HepG2 (cell line): ENCODE data around the gene NUP58. TPM values are rescaled to one million over a fixed set of nuclear protein-coding genes. Genes with fewer than 3 reads are reported as not detected.

Experiments
- ATAC-seq: fragments of 200-7000 bp; cut with Tn5 transposase; 3 replicates; pipeline ENCODE4 v1.9.1; 2020; ENCODE audit warnings: mild to moderate bottlenecking, moderate library complexity
- BruUV-seq: library from RNA; stranded (reverse); fragments of 400-500 nt; replicated peaks from 2 replicates; lab custom pipeline; 2021; lab: Mats Ljungman, UMichigan
- CTCF ChIA-PET: fragments of 300-600 bp; formaldehyde crosslinking; extraction: SDS; loops from one replicate; lab custom pipeline; 2021; ENCODE audit warnings: low total read pairs, inconsistent platforms, low intra/inter-chr PET ratio; lab: Yijun Ruan, JAX
- POLR2A ChIA-PET: fragments of 350-600 bp; sonication (Branson Sonifier 250); formaldehyde crosslinking; loops from one replicate; lab custom pipeline; 2020; ENCODE audit warnings: antibody characterized with exemption, inconsistent platforms; lab: Yijun Ruan, JAX
- DNase-seq: peaks from one replicate; pipeline ENCODE4 v3.0.0-alpha.2; 2015; ENCODE audit warnings: low spot score
- FAIRE-seq: peaks from 3 replicates; lab custom pipeline; 2011; peaks lifted over from hg19 to GRCh38; lab: Jason Lieb, UNC
- H2AFZ ChIP-seq: one replicate; pipeline ENCODE4 v1.6.1; 2011; ENCODE audit warnings: low read length, inconsistent platforms
- H3K27ac ChIP-seq: fragments of 300-600 bp; 3 replicates; pipeline ENCODE4 v1.8.0; 2011; ENCODE audit warnings: mixed run types, mild to moderate bottlenecking, mixed read lengths, low read length, inconsistent platforms; ENCODE audit not compliant: insufficient read depth; ENCODE audit errors: extremely low read length
- H3K27me3 ChIP-seq, 2 experiments: fragments of 200-600 bp in 1 of 2; 2 replicates in 1 of 2; 3 replicates in 1 of 2; pipeline versions ENCODE4 v1.6.0 to v1.8.0; 2011; ENCODE audit warnings: low read length in 2 of 2, mild to moderate bottlenecking in 2 of 2, moderate library complexity in 2 of 2, inconsistent platforms in 1 of 2; ENCODE audit not compliant: insufficient read depth in 2 of 2, control insufficient read depth in 1 of 2
- H3K36me3 ChIP-seq, 2 experiments: fragments of 200-600 bp in 1 of 2; replicated peaks in 1 of 2; 2 replicates in 1 of 2; 3 replicates in 1 of 2; pipeline versions ENCODE4 v1.5.1 to v1.8.0; 2011; ENCODE audit warnings: low read length in 2 of 2, inconsistent platforms in 1 of 2; ENCODE audit not compliant: insufficient read depth in 2 of 2, control insufficient read depth in 1 of 2
- H3K4me1 ChIP-seq: 2 replicates; pipeline ENCODE4 v1.5.1; 2012; ENCODE audit warnings: low read length, inconsistent platforms; ENCODE audit not compliant: insufficient read depth
- H3K4me2 ChIP-seq: 2 replicates; pipeline ENCODE4 v1.6.0; 2011; ENCODE audit warnings: low read depth, low read length, inconsistent platforms
- H3K4me3 ChIP-seq, 3 experiments: fragments of 200-600 bp in 1 of 3; sonication (generic), shearing (Covaris generic) in 1 of 3; replicated peaks in 1 of 3; 2 replicates each; pipeline ENCODE4 v1.5.1; 2011 to 2016; ENCODE audit warnings: low read length in 3 of 3, inconsistent platforms in 2 of 3, low read depth in 2 of 3, mild to moderate bottlenecking in 2 of 3, control low read depth in 1 of 3, mixed read lengths in 1 of 3; ENCODE audit not compliant: insufficient read depth in 1 of 3
- H3K79me2 ChIP-seq: one replicate; pipeline ENCODE4 v1.6.1; 2011; ENCODE audit warnings: low read length, inconsistent platforms; ENCODE audit not compliant: insufficient read depth
- H3K9ac ChIP-seq: 2 replicates; pipeline ENCODE4 v1.6.0; 2011; ENCODE audit warnings: mild to moderate bottlenecking, low read depth, low read length, inconsistent platforms; ENCODE audit not compliant: insufficient read depth
- H3K9me3 ChIP-seq: 2 replicates; pipeline ENCODE4 v1.5.1; 2012; ENCODE audit warnings: mild to moderate bottlenecking, low read length
- H4K20me1 ChIP-seq: 2 replicates; pipeline ENCODE4 v1.6.0; 2011; ENCODE audit warnings: inconsistent platforms, mild to moderate bottlenecking, low read length, moderate library complexity; ENCODE audit not compliant: insufficient read depth
- ATM ChIP-seq: fragments of 450-650 bp; IDR thresholded peaks from 2 replicates; pipeline ENCODE4 v1.7.1; 2017; ENCODE audit warnings: mild to moderate bottlenecking, borderline replicate concordance
- GATAD2A ChIP-seq: IDR thresholded peaks from 2 replicates; pipeline ENCODE4 v1.6.1; 2016
- MAFG ChIP-seq: sonication (generic); formaldehyde crosslinking; IDR thresholded peaks from 2 replicates; pipeline ENCODE4 v1.5.1; 2020; ENCODE audit warnings: mild to moderate bottlenecking, missing genetic modification reagents
- NAIF1 ChIP-seq: sonication (generic); formaldehyde crosslinking; IDR thresholded peaks from 2 replicates; pipeline ENCODE4 v1.5.0; 2020; ENCODE audit warnings: mild to moderate bottlenecking, missing genetic modification reagents, borderline replicate concordance
- NFE2L1 ChIP-seq: sonication (generic); formaldehyde crosslinking; IDR thresholded peaks from 2 replicates; pipeline ENCODE4 v1.4.0; 2020; ENCODE audit warnings: missing genetic modification reagents, mild to moderate bottlenecking, borderline replicate concordance
- ZC3H13 ChIP-seq: sonication (generic); formaldehyde crosslinking; IDR thresholded peaks from 2 replicates; pipeline ENCODE4 v1.8.1; 2023; ENCODE audit warnings: mild to moderate bottlenecking, missing genetic modification reagents, moderate library complexity
- ZNF10 ChIP-seq: sonication (generic); formaldehyde crosslinking; IDR thresholded peaks from 2 replicates; pipeline ENCODE4 v1.4.0; 2020; ENCODE audit warnings: mild to moderate bottlenecking, low read depth, missing genetic modification reagents, borderline replicate concordance
- ZNF124 ChIP-seq: sonication (generic); formaldehyde crosslinking; IDR thresholded peaks from 2 replicates; pipeline ENCODE4 v1.4.0; 2020; ENCODE audit warnings: missing genetic modification reagents
- ZNF205 ChIP-seq: IDR thresholded peaks from 2 replicates; pipeline ENCODE4 v1.6.1; 2018; ENCODE audit warnings: missing biosample characterization, missing genetic modification reagents
- ZNF253 ChIP-seq: sonication (generic); formaldehyde crosslinking; IDR thresholded peaks from 2 replicates; pipeline ENCODE4 v1.8.0; 2022; ENCODE audit warnings: mild to moderate bottlenecking, missing genetic modification reagents, borderline replicate concordance
- ZNF383 ChIP-seq: sonication (generic); formaldehyde crosslinking; IDR thresholded peaks from 2 replicates; pipeline ENCODE4 v1.4.0; 2020; ENCODE audit warnings: missing genetic modification reagents, mild to moderate bottlenecking, borderline replicate concordance
- ZNF841 ChIP-seq: sonication (generic); formaldehyde crosslinking; IDR thresholded peaks from 2 replicates; pipeline ENCODE4 v1.8.1; 2023; ENCODE audit warnings: missing genetic modification reagents, borderline replicate concordance
- WGBS: methylation state at CpG from one replicate; pipeline ENCODE4 v1.1.6; 2017; ENCODE audit warnings: low lambda C conversion rate; 5-methylcytosine and 5-hydroxymethylcytosine counted together
- in situ Hi-C: cut with HindIII; loops from 2 replicates; pipeline ENCODE4 v1.10.0; 2017; ENCODE audit warnings: low pct_unique_long_range_greater_than_20kb; ENCODE audit not compliant: extremely low pct_ligation_motif_present
- intact Hi-C: fragments of 100-400 bp; cut with micrococcal nuclease; formaldehyde crosslinking; loops from one replicate; pipeline ENCODE4 v1.10.0; 2022; ENCODE audit not compliant: unreplicated experiment
- polyA plus RNA-seq, 8 experiments: library from polyadenylated mRNA; depleted of rRNA in 3 of 8; stranded (reverse) in 7 of 8; unstranded in 1 of 8; fragments of >200 nt; fragmentation: Illumina TruSeq in 4 of 8; extraction: Trizol in 4 of 8; gene quantifications; 2 replicates each; pipeline versions ENCODE4 v1.2.1 to v1.2.3, GENCODE V29; 2011 to 2016; ENCODE audit warnings: low read depth in 4 of 8, missing spikeins in 1 of 8, mixed read lengths in 1 of 8; ENCODE audit not compliant: insufficient read depth in 1 of 8
- total RNA-seq, 5 experiments: library from RNA; depleted of rRNA; stranded (reverse); fragments of >200 nt; fragmentation: Illumina TruSeq; extraction: Trizol; gene quantifications; 2 replicates each; pipeline ENCODE4 v1.2.3, GENCODE V29; 2016; ENCODE audit warnings: low read depth in 1 of 5
- TF ChIP-seq, protein P1 (sequence below): IDR thresholded peaks from 2 replicates; pipeline ENCODE4 v1.6.1; 2016
- TF ChIP-seq, protein P2 (sequence below): sonication (generic); formaldehyde crosslinking; IDR thresholded peaks from 2 replicates; pipeline ENCODE4 v1.4.0; 2020; ENCODE audit warnings: missing genetic modification reagents
- TF ChIP-seq, protein P3 (sequence below): sonication (generic); IDR thresholded peaks from 2 replicates; pipeline ENCODE4 v1.6.1; 2016; ENCODE audit warnings: low read depth, borderline replicate concordance
- TF ChIP-seq, protein P4 (sequence below): sonication (generic); formaldehyde crosslinking; IDR thresholded peaks from 2 replicates; pipeline ENCODE4 v1.5.1; 2020; ENCODE audit warnings: missing genetic modification reagents, mild to moderate bottlenecking, borderline replicate concordance

The NUP58 gene
- total and polyA plus RNA-seq, 2 of the 13 experiments (the other 11 are each of a cell fraction or from before 2014, with no cell fraction given), result 45.4 to 46.5 TPM

DNA sequence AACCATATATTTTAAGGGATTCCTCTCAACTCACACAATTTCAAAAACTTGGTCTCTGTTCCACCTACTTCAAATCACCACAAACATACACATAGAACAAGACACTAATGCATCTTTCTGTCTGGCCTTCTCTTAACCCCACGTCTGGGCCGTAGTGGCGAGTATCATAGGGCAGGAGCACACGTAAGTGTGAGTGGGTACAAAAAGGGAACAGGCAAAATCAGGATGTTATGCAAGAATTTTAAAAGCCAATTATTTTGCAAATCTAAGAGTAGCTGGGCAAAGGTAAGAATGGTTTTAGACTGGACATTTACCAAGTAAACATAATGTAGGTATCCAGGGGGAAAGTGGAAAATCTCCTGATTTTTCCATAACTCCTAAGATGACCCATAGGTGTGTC lies 49.2 kb upstream of the NUP58 start:
- no peak overlapping the region for H3K9ac ChIP-seq
- BruUV-seq, result no TSS peak
- H3K79me2 ChIP-seq, result no peaks in the 10 kb centered on the region
- FAIRE-seq, result no peak
- H3K27ac ChIP-seq, result no peak overlapping the region
- no peak for DNase-seq
- no peak overlapping the region for H3K4me3 ChIP-seq
- 97% methylated on average over 4 of the region's 4 CpGs for WGBS
- no peak for ATAC-seq
- TF ChIP-seq ZNF10 (no peak), ZC3H13 (CRISPR knock-in tag) (no peak), GATAD2A (no peak), ZNF253 (no peak), ZNF841 (CRISPR knock-in tag) (no peak), NAIF1 (no peak), MAFG (CRISPR knock-in tag) (no peak), ZNF124 (no peak), NFE2L1 (CRISPR knock-in tag) (no peak), ZNF383 (CRISPR knock-in tag) (no peak), ZNF205 (CRISPR knock-in tag) (no peak), ATM (no peak)
- TF ChIP-seq, protein P1, sequence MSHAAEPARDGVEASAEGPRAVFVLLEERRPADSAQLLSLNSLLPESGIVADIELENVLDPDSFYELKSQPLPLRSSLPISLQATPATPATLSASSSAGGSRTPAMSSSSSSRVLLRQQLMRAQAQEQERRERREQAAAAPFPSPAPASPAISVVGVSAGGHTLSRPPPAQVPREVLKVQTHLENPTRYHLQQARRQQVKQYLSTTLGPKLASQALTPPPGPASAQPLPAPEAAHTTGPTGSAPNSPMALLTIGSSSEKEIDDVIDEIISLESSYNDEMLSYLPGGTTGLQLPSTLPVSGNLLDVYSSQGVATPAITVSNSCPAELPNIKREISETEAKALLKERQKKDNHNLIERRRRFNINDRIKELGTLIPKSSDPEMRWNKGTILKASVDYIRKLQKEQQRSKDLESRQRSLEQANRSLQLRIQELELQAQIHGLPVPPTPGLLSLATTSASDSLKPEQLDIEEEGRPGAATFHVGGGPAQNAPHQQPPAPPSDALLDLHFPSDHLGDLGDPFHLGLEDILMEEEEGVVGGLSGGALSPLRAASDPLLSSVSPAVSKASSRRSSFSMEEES, result no peak
- TF ChIP-seq, protein P2, sequence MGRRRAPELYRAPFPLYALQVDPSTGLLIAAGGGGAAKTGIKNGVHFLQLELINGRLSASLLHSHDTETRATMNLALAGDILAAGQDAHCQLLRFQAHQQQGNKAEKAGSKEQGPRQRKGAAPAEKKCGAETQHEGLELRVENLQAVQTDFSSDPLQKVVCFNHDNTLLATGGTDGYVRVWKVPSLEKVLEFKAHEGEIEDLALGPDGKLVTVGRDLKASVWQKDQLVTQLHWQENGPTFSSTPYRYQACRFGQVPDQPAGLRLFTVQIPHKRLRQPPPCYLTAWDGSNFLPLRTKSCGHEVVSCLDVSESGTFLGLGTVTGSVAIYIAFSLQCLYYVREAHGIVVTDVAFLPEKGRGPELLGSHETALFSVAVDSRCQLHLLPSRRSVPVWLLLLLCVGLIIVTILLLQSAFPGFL (CRISPR knock-in tag), result no peak
- TF ChIP-seq, protein P3, sequence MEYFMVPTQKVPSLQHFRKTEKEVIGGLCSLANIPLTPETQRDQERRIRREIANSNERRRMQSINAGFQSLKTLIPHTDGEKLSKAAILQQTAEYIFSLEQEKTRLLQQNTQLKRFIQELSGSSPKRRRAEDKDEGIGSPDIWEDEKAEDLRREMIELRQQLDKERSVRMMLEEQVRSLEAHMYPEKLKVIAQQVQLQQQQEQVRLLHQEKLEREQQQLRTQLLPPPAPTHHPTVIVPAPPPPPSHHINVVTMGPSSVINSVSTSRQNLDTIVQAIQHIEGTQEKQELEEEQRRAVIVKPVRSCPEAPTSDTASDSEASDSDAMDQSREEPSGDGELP, result no peak
- TF ChIP-seq, protein P4, sequence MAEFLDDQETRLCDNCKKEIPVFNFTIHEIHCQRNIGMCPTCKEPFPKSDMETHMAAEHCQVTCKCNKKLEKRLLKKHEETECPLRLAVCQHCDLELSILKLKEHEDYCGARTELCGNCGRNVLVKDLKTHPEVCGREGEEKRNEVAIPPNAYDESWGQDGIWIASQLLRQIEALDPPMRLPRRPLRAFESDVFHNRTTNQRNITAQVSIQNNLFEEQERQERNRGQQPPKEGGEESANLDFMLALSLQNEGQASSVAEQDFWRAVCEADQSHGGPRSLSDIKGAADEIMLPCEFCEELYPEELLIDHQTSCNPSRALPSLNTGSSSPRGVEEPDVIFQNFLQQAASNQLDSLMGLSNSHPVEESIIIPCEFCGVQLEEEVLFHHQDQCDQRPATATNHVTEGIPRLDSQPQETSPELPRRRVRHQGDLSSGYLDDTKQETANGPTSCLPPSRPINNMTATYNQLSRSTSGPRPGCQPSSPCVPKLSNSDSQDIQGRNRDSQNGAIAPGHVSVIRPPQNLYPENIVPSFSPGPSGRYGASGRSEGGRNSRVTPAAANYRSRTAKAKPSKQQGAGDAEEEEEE, result no peak
- H3K4me2 ChIP-seq, result no peak overlapping the region
- in situ Hi-C loops (no loop called here), intact Hi-C loops (no loop called here)
- CTCF ChIA-PET, result no interaction called here
- H3K36me3 ChIP-seq, result peaks cover 0 to 6% of the 10 kb centered on the region in 2 experiments; a peak in 1 of 5 replicates
- peaks cover 9% of the 10 kb centered on the region for H3K4me1 ChIP-seq
- H4K20me1 ChIP-seq, result no peaks in the 10 kb centered on the region
- H2AFZ ChIP-seq, result no peak overlapping the region
- H3K27me3 ChIP-seq, result no peaks in the 10 kb centered on the region
- POLR2A ChIA-PET, result no interaction called here
- no peaks in the 10 kb centered on the region for H3K9me3 ChIP-seq
